MV-4-11 (cell line): ENCODE data around the gene TCF12.

ENCODE experiments used
- DNase-seq: peaks from one replicate; lab custom pipeline; 2025; lab: John Stamatoyannopoulos, UW

Gene TCF12

DNA sequence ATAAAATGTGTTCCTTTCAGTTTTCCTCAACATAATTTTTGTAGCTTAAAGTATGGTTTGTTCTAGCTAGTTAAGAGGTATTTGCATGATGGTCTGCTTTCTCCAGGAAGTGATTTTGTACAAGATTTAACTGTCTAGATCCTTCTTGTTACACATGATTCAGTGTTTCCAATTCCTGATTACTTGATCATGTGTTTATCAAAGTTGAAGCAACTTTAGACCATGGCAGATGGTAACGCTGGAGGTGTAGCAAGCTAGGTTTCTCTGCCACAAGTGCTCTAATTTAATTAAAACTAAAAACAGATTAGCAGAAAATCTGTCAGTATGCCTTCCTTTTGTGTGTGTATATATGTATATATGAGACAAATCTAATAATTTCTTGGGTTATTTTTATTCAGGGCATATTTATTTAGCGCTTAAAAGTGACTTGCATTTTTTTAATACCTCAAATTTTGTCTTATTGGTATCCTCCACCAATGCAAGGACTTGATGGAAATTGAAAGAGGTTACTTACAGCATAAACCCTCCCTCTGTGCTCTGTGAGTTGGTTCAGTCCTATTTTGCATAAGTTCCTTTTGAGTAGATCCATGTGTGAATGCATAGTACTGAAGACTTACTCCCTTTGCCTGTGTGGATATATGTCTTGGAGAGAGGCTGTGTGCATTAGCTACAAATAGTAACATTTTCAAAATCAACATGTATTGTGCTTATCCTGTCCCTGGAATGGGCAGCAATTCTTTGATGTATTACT is 300.6 kb downstream of the TCF12 start:
- peak; percentile 50 for DNase-seq

DNA sequence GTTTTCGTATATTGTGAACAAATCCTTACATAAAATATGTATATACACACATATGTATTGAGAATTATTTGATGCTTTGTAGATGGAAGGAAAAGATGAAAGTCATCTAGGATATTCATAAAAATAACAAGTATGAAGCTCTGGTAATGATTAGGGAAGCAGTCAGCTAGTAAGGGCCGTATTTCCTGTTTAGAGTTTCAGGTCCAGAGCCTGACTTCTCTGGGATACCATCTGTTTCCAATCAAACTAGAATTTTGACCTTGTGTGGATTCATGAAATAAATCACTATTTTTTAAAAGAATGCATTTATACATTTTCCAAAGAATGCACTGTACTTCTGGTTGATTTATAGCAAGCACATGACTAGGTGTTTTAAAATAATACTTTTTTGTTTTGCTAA is 301.8 kb downstream of the TCF12 start:
- DNase-seq: no peak

DNA sequence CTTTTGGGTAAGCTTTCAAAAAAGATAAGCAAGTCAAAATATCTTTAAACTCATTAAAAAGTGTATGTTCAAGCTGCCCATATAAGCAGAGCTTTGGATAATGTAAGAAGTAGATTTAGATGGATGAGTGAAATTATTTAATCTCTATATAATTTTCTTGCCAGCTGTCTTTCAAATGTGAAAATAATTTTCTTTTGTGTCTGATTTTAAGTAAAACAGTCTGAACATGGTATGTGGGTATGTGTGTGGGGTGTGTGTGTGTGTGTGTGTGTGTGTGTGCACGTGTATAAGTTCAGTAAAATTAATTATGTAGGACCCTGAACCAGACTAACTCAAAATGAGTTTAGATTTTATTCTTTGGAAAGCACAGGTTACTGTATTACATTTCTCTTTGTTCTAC is 302.7 kb downstream of the TCF12 start:
- DNase-seq: no peak

DNA sequence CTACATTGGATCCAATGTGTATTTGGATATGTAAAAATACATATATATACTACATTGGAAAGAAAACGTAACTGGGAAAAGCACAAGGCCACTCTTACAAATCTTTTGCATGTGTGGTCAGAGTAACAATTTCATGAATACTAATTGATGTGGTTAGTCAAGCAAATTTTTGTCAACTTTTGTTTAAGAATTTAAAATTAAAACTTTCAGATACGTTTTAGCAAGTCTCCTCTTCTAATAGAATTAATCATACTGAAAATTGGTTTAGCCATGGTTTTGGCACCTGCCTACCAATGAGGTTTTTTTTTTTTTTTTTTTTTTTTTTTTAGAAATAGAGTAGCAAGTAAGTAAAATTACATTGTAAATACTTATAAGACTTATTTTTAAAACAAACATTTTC is 304.9 kb downstream of the TCF12 start:
- no peak for DNase-seq

DNA sequence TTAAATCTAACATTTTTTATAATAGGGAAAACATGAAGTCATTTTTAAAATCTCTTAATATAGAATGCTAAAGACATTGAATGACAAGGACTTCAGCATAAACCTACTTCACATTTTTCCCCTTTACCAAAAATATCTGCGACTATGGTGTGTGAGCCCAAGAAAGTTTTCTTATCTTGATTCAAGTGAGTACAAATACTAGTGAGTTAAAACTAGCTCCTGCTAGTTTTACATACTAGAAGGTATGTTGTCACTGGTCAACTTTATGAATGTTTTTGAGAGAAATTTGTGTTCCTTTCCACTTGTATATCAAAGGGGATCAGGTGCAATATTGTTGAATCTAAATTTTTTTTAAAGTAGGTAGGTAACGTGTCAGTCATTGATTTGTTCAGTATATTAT is 305.4 kb downstream of the TCF12 start:
- no peak for DNase-seq

DNA sequence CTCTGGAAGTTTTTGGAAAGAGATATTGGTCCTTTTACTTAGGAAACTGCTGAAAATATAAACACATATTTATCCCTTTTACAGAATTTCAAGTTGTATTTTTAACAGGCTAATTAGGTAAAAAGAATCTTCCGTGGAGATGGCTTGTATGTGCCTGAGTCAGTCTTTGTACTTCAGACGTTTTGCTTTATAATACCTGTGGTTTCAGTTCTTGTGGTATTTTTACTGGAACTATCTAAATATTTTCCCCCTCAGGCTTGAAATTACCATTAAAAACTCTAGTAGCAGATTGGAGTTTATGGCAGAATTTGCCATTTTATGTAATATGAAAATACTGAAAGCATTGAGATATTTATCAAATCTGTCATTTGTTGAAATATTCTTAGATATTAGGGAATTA is 306.2 kb downstream of the TCF12 start:
- no peak for DNase-seq

DNA sequence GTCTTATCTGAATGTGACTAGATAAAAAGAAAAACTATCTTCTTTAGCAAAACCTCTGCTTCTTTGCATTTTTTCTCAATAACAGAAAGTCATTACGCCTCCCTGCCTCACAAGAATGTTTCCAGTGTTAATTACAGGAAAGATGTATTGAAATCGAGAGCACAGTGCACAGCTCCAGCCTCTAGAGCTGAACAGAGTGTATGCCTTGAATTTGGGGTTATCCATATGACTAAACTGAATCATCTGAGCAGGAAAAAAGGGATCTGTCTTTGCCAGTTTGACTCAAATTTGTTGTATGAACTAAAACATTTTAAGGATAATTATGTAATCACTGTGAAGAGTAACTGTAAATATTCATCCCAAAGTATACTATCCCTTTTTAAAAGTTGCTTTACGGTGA is 308.7 kb downstream of the TCF12 start:
- DNase-seq: no peak

DNA sequence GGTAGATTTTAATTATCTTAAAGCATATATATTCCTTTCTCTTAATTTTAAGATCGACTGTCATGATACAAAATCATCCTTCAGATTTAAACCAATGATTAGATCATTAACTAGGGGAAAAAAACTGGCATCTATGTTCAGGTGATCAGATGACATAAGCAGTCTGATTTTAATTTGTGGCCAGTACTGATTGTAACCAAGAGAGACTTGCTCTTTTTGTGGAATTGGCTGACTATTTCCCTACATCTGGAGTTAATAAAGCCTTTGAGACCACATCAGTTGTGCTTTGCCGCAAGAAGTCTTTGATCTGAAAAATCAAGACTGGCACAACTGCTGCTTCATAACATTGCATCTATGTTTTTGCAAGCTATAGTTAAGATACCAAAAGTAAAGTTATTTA is 309.5 kb downstream of the TCF12 start:
- no peak for DNase-seq

DNA sequence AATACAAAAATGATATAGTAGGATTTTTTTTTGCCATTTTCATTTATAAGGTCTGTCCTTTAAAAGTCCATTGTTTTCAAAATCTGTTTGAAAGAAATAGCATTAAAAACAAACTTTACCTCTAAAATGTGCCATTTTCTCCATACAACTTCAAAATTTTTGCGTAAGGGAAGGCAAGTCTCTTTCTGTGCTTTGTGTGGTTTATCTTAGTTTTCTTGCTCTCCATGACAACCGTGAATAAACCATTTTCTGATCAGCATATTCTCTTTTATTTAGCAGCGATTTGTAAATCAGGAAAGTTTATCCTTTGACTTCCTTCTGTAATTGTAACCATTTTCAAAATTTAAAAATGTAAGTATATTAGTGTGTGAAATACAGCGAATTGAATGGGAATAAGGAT is 310.0 kb downstream of the TCF12 start:
- no peak for DNase-seq

DNA sequence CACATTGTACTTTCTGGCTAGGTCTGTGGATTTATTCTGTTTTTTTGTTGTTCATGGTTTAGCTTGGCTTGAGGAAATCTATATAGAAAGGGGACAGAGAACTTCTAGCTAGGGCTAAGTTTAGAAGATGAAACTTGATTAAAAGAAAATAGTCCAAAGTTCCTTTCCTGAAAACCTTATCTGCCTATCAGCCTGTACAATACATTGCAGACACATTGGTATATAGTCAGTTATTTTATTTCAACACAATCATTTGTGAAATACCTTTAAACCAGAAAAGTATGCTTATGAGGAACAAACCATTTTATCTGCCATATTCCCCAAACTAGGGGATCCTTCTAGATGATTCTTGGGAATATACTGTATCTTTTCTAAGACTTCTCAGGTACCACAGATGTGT is 310.6 kb downstream of the TCF12 start:
- no peak for DNase-seq

DNA sequence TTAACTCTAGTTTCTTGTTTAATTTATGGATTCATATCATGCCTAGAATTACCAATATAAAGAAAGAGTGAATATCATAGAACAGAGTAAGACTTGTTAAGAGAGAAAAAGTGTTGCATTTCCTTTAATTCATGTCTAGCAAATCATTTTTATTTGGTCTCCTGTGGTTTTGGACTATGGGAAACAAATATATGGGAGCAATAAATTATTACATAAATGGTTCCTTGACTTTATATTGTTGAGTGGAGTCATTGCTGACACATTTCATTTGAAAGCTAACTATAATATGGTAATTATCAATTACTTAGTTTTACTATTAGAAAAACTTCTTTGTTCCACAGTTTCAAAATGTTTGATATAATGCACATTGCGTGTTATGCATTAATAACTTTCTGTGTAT is 313.1 kb downstream of the TCF12 start:
- no peak for DNase-seq

DNA sequence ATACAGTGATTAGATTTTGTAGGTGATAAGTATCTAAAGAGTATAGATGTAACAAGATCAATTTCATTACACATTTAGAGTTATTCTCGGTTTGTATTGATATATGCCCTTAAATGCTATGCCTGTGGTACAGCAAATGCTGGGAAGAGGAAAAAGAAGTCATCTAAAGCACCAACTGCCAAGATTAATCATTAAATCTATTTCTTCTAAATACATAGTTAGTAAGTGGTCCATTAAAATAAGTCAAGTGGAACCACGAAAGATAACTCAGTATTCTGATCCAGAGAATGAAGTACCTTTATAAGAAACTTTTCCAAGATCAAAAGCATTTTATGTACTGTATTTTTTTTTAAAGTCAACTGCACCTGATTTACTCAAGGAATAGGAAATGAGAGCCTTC is 315.7 kb downstream of the TCF12 start:
- no peak for DNase-seq

DNA sequence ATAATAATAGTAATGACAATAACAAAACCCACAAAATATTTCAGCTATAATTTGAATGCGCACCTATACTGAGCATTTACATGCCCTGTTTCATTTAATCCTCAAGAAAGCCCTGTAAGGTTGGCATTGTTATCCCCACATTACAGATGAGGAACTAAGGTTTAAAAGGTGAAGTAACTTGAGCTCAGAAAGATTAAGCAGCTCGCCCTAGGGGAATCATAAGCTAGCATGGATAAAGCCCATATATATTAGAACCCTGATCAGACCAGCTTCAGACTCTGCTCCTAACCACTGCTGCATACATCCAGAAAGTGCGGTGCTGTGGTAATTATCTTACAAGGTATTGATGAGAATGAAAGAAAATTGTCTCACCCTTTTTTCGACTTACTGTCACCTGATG is 316.7 kb downstream of the TCF12 start:
- no peak for DNase-seq

DNA sequence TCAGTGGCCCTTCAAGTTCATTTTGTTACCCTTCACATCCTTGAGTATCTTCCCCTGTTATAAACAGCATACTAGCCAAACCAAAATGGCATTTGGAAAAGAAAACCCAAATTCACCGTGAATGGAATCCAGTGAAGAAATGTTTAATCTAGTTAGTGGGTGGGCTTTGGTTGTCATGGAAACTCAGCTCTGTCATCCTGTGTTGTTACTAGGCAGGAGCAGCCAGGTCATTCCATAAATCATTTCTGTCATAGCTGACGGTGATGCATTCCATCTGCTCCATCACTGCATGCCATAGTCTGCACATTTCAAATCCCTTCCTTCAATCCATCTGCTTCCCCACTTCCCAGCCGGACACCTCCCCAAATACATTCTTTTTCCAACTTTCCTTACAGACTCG is 317.4 kb downstream of the TCF12 start:
- DNase-seq: no peak

DNA sequence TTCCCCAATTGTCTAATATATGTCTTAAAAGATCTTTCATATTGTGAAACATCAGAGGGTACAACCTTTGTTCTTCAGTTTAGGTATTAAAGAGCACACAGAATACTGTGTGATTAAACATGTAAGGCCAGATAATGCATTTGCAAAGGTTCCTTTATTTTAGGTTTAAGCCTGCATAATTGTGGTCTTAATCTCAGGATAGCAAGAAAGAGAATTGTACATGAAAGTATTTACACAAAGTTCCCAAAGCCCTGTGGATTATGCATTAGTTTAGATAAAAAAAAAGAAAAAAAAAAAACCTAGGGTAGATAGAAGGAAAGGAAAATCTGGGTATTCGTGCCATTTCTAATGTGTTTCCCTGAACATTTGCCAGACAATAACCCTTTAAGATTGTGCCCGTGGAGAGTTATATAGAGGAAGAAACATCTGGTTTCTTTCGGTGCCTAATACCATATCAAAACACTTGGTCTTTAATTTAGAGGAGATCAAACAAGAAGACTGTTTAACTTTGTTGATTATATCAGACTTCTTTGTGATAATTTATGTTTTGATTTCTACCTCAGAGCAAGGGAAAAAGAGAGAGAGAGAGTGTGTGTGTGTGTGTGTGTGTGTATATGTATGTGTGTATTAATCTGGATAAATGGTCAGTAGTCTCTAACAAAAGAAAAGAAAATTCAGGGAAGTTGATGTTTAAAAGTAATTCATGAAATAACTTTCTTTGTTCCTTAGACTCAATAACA is 318.3 kb downstream of the TCF12 start:
- no peak for DNase-seq

DNA sequence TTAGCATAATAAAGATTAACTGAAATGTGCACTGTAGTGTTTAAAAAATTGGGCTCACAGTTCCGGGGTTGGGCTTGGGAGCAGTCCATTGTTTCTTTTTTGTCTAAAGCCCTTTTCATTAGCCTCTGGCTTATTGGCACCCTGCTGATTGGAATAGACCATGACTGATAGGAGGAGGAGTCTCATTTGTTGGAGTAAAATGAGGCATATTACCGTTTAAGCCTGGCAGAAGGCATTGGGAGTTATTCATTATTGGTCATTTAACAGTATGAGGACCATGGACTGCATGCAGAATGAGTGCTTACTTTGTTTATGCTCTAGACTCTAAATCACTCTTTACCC is 318.8 kb downstream of the TCF12 start:
- no peak for DNase-seq

DNA sequence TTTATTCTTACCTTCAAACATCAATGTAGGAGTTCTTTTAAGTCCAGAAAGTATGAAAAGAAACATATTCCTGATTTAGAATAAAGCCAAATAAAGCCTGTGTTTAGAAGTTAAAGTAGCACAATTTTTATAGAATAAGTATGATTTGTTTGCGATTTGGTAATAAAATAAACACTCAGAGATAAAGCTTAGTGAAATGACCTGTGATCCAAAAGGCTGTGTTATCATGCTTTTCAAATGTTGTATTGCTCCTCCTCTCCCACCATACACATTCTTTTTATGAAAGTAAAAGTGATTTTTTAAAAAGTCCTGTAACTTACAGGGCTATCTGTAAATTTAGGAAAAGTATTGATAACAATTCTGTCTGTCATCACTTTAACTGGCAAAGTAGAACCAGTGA is 319.2 kb downstream of the TCF12 start:
- no peak for DNase-seq

DNA sequence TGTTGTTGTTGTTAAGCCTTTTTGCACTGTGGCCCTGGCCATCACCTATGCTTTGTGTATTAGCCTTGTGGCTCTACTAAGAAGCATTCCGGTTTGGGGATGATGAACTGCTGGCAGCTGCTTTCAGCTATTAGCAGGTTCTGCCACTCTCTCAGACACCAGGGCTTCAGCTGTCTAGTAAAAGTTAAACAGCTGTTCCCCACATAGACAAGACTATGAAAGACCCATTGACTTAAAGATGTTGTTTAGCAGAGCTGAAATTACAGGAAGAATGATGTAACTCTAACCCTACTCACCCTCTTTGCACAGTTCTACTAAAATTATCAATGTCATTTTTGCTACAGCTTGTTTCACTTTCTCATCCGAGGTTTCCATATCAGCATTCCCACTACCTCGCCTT is 326.7 kb downstream of the TCF12 start:
- peak; percentile 59 for DNase-seq

DNA sequence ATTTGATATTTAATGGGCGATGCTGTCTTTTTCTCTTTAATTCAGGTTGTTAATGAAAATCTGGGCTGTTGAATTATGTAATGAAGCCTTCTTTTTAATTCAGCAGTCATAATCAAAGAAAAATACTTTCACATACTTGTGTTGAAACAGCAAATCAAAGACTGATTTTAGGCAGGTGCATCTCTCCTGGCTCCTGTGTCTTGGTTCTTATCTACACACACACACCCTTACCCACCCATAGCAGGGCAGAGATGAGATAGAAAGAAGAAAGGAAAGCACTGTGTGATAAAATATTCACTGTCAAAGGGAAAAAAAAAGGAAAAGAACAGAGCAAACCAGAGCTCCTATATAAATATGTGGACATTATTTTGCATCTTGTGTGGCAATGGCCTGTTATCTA is 327.3 kb downstream of the TCF12 start:
- DNase-seq: no peak

DNA sequence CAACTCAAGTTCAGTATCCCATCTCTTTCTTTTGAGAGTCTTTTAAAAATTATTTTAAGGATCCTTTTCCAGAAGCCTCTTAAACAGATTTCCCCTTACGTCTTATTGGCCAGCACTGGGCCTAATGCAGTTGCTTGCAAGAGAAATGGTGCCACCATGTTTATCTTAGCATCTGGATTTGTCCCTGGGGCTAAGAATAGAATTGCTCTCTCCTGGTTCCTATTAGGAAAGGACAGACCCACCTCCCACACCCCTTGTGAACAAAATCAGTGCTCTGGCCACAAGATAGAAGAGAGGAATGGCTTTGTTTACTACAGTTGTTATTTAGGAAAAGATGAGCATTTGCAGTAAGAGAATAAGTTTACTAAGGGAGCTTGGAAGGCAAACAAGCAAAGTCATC is 329.6 kb downstream of the TCF12 start:
- DNase-seq: no peak

DNA sequence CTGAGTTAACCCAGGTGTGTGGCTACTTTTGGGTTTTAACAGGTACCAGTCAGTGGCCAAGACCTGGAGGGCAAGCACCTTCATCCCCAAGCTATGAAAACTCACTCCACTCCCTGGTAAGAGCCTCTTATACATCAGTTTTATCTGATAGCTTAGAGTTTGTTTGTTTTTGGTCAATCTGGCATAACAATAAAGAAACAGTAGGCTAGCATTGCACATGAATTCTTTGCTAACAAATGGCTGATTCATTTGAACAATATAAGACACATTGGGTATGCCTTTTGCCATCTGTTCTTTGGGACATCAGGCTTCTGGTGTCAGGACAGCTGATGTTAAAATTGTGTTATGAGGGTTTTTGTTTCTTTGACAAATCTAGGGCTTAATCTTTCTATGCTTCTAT is 332.9 kb downstream of the TCF12 start:
- no peak for DNase-seq

DNA sequence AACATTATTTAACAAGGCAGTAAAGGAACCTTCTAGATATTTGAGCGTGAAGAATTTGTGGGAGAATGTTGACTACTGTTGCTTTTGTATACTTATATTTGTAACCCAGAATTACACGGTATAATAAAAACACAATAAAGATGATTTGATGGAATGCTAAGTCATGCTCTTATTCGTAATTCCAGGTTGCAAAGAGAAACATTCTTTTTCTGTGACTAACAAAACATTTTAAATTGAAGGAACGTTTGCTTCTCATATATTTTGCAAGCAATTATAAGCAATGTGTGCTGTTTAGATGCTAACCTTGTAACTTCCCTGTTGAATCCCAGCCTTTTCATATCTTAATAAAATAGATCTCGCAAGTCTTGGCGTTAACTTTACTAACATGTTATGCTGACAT is 333.5 kb downstream of the TCF12 start:
- no peak for DNase-seq

DNA sequence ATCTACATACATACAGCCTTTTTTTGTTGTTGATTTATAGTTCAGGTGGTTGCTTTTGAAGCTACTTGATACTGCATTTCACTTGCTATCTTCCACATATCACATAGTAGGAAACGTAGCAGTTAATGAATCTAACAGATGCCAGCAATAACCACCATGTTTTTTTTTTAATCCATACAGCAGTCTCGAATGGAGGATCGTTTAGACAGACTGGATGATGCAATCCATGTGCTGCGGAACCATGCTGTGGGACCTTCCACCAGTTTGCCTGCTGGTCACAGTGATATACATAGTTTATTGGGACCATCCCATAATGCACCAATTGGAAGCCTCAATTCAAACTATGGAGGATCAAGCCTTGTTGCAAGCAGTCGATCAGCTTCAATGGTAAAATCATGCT is 334.6 kb downstream of the TCF12 start:
- DNase-seq: peak; percentile 11

DNA sequence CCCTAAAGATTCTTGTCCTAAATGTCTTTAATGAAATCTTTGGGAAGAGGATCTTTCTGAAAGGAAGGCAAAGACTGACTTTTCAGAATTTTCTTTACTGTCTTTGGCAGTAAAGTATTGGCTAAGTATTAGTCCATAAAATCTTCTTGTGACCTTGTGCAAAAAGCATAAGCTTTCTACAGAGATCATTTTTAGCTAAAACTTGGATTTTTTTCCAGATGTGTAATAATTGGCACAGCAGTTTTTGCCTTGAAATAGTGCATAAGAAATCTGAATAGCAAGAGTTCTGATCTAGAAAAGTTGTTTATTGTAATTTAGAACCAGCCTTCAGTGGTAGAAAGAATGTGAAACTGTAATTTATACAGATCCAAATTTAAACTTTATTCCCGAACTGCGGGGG is 335.1 kb downstream of the TCF12 start:
- no peak for DNase-seq
